HEK293T (cell line): ENCODE measurements around the gene SORBS1.

Experiments
- CTCF ChIA-PET: fragments of 350-600 bp; formaldehyde crosslinking; extraction: SDS; loops from one replicate; lab custom pipeline; 2021; ENCODE audit warnings: antibody characterized with exemption, inconsistent platforms; lab: Yijun Ruan, JAX
- POLR2A ChIA-PET: fragments of 350-600 bp; formaldehyde crosslinking; extraction: SDS; loops from one replicate; lab custom pipeline; 2020; ENCODE audit warnings: antibody characterized with exemption, inconsistent platforms; lab: Yijun Ruan, JAX
- DNase-seq: peaks from one replicate; pipeline ENCODE4 v3.0.0; 2012; ENCODE audit warnings: mixed read lengths; ENCODE audit errors: extremely low spot score
- ARNT ChIP-seq: fragments of 450-650 bp; IDR thresholded peaks from 2 replicates; pipeline ENCODE4 v1.6.1; 2017; ENCODE audit warnings: mild to moderate bottlenecking
- BHLHE40 ChIP-seq: fragments of 450-650 bp; IDR thresholded peaks from 2 replicates; pipeline ENCODE4 v1.6.1; 2016; ENCODE audit warnings: mild to moderate bottlenecking, moderate library complexity, borderline replicate concordance
- CTBP1 ChIP-seq: fragments of 450-650 bp; IDR thresholded peaks from 2 replicates; pipeline ENCODE4 v1.6.1; 2016; ENCODE audit warnings: borderline replicate concordance
- ELF4 ChIP-seq: fragments of 450-650 bp; IDR thresholded peaks from 2 replicates; pipeline ENCODE4 v1.6.1; 2017; ENCODE audit warnings: antibody characterized with exemption
- FOXA1 ChIP-seq: fragments of 450-650 bp; IDR thresholded peaks from 2 replicates; pipeline ENCODE4 v1.6.1; 2016; ENCODE audit warnings: mild to moderate bottlenecking
- FOXK2 ChIP-seq: fragments of 450-650 bp; IDR thresholded peaks from 2 replicates; pipeline ENCODE4 v1.6.1; 2016; ENCODE audit warnings: mild to moderate bottlenecking
- FOXM1 ChIP-seq: fragments of 450-650 bp; IDR thresholded peaks from 2 replicates; pipeline ENCODE4 v1.6.1; 2017; ENCODE audit warnings: mild to moderate bottlenecking, borderline replicate concordance
- HDGF ChIP-seq: fragments of 450-650 bp; IDR thresholded peaks from 2 replicates; pipeline ENCODE4 v1.6.1; 2017; ENCODE audit warnings: antibody characterized with exemption, borderline replicate concordance
- L3MBTL2 ChIP-seq: fragments of 450-650 bp; conservative IDR thresholded peaks from 2 replicates; pipeline ENCODE4 v1.6.1; 2016; ENCODE audit warnings: mild to moderate bottlenecking
- LEF1 ChIP-seq: fragments of 450-650 bp; IDR thresholded peaks from 2 replicates; pipeline ENCODE4 v1.6.1; 2017; ENCODE audit warnings: mild to moderate bottlenecking, borderline replicate concordance
- NFRKB ChIP-seq: fragments of 450-650 bp; IDR thresholded peaks from 2 replicates; pipeline ENCODE4 v1.6.1; 2016; ENCODE audit warnings: mild to moderate bottlenecking, moderate library complexity
- PKNOX1 ChIP-seq: fragments of 450-650 bp; IDR thresholded peaks from 2 replicates; pipeline ENCODE4 v1.6.1; 2016
- SP1 ChIP-seq: fragments of 450-650 bp; IDR thresholded peaks from 2 replicates; pipeline ENCODE4 v1.6.1; 2017
- SUZ12 ChIP-seq: fragments of 450-650 bp; IDR thresholded peaks from 2 replicates; pipeline ENCODE4 v1.6.1; 2016; ENCODE audit warnings: mild to moderate bottlenecking
- TARDBP ChIP-seq: fragments of 450-650 bp; IDR thresholded peaks from 2 replicates; pipeline ENCODE4 v1.6.1; 2016
- ZNF384 ChIP-seq: fragments of 450-650 bp; IDR thresholded peaks from 2 replicates; pipeline ENCODE4 v1.6.1; 2016

SORBS1 gene

GRCh38 chr10:95482501-95483233, 78.5 kb downstream of the SORBS1 start:
- CTCF ChIA-PET: no interaction called here
- DNase-seq: no peak
- POLR2A ChIA-PET: no interaction called here
- TF ChIP-seq CTBP1 (no peak), FOXK2 (no peak), HDGF (no peak), BHLHE40 (no peak), TARDBP (no peak), L3MBTL2 (no peak), FOXM1 (no peak), ELF4 (no peak), LEF1 (no peak), NFRKB (no peak), PKNOX1 (no peak), ZNF384 (no peak), FOXA1 (no peak), ARNT (no peak), SP1 (no peak), SUZ12 (no peak)

GRCh38 chr10:95480901-95481491, 80.2 kb downstream of the SORBS1 start:
- CTCF ChIA-PET: no interaction called here
- POLR2A ChIA-PET: no interaction called here
- TF ChIP-seq CTBP1 (no peak), PKNOX1 (no peak), FOXA1 (no peak), FOXM1 (no peak), BHLHE40 (no peak), SUZ12 (no peak), ZNF384 (no peak), LEF1 (no peak), HDGF (no peak), NFRKB (no peak), TARDBP (no peak), ELF4 (no peak), FOXK2 (no peak), SP1 (no peak)

GRCh38 chr10:95480102-95480900, 80.9 kb downstream of the SORBS1 start:
- CTCF ChIA-PET: no interaction called here
- DNase-seq: no peak

More at GRCh38 chr10:95480901-95481491, 80.2 kb downstream of the SORBS1 start:
- DNase-seq: no peak

GRCh38 chr10:95478935-95479334, 82.2 kb downstream of the SORBS1 start:
- CTCF ChIA-PET: interaction anchor here (1.0 kb wide), 1 partner anchor 123 kb away, joined by 3 read pairs; no protein-coding TSS in a partner anchor

More at GRCh38 chr10:95480102-95480900, 80.9 kb downstream of the SORBS1 start:
- POLR2A ChIA-PET: no interaction called here
- TF ChIP-seq FOXA1 (no peak), SP1 (no peak), BHLHE40 (no peak), HDGF (no peak), ARNT (no peak)

More at GRCh38 chr10:95478935-95479334, 82.2 kb downstream of the SORBS1 start:
- no peak for DNase-seq
- TF ChIP-seq FOXM1 (no peak), NFRKB (no peak), PKNOX1 (no peak), LEF1 (no peak), ARNT (no peak), TARDBP (no peak), BHLHE40 (no peak), FOXK2 (no peak), SUZ12 (no peak), FOXA1 (no peak), SP1 (no peak), L3MBTL2 (no peak), CTBP1 (no peak), ZNF384 (no peak)
- POLR2A ChIA-PET: no interaction called here
